ENCODE data around the gene PALMD.

PALMD gene

DNA sequence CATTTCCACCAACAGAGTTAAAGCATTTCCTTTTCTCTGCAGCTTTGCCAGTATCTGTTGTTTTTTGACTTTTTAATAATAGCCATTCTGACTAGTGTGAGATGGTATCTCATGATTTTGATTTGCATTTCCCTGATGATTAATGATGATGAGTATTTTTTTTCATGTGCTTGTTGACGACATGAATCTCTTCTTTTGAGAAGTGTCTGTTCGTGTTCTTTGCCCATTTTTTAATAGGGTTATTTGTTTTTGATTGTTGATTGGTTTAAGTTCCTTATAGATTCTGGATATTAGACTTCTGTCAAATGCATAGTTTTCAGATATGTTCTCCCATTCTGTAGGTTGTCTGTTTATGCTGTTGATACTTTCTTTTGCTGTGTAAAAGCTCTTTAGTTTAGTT, 37.9 kb upstream of the PALMD start:
- Histone ChIP-seq H3K27me3 (no peaks in the 10 kb centered on the region), H3K27ac (no peak overlapping the region), H3K4me3 (ENCODE audit: low read depth in 1 of 2, low read length in 1 of 2) (no peak overlapping the region), H3K36me3 (no peaks in the 10 kb centered on the region), H3K9me3 (no peaks in the 10 kb centered on the region), H3K4me1 (ENCODE audit: control insufficient read depth in 1 of 2, insufficient read depth in 1 of 2, low read depth in 1 of 2, low read length in 1 of 2) (no peaks in the 10 kb centered on the region)
- TF ChIP-seq, protein P1, sequence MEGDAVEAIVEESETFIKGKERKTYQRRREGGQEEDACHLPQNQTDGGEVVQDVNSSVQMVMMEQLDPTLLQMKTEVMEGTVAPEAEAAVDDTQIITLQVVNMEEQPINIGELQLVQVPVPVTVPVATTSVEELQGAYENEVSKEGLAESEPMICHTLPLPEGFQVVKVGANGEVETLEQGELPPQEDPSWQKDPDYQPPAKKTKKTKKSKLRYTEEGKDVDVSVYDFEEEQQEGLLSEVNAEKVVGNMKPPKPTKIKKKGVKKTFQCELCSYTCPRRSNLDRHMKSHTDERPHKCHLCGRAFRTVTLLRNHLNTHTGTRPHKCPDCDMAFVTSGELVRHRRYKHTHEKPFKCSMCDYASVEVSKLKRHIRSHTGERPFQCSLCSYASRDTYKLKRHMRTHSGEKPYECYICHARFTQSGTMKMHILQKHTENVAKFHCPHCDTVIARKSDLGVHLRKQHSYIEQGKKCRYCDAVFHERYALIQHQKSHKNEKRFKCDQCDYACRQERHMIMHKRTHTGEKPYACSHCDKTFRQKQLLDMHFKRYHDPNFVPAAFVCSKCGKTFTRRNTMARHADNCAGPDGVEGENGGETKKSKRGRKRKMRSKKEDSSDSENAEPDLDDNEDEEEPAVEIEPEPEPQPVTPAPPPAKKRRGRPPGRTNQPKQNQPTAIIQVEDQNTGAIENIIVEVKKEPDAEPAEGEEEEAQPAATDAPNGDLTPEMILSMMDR (IDR thresholded peaks at IDR 0.05), result no peak

DNA sequence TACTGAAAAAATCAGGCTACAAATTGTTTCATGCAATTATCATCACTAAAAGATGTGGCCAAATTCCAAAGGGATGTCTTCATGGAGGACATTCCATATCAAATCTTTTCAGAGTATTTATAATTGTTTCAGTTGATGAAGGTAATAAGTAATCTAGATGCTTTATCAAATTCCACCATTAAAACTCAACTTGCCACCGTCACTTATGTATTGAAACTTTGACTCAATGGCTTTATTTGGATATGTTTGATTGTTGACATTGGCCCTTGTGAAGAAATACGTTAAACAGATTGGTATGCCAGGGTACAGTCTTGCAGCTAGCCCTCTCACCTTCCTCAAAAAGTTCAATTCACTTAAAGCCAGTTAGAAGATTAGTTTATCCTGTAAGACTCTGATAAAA, 32.2 kb upstream of the PALMD start:
- Histone ChIP-seq H3K27ac (no peak overlapping the region), H3K36me3 (no peaks in the 10 kb centered on the region), H3K9me3 (no peaks in the 10 kb centered on the region), H3K4me1 (ENCODE audit: control insufficient read depth in 1 of 2, insufficient read depth in 1 of 2, low read depth in 1 of 2, low read length in 1 of 2) (no peaks in the 10 kb centered on the region), H3K27me3 (no peaks in the 10 kb centered on the region), H3K4me3 (ENCODE audit: low read depth in 1 of 2, low read length in 1 of 2) (no peak overlapping the region)
- TF ChIP-seq, protein P1 (IDR thresholded peaks at IDR 0.05), result no peak

DNA sequence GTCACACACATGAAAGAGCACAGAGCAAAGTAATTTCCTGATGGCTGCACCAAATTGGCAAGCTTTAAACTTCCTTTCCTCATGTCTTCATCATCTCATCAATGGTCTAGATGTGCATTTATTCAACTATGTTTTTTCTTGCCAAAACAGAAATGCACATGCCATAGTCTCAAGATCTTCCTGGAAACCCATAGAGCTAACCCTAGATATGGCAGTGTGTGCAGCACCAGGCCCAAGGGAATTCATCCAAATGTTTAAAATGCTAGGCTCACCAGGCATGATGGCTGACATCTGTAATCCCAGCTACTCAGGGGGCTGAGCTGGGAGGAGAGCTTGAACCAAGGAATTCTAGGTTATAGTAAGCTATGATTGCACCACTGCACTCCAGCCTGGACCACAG, 31.2 kb upstream of the PALMD start:
- Histone ChIP-seq H3K27ac (no peak overlapping the region), H3K9me3 (no peaks in the 10 kb centered on the region), H3K4me3 (ENCODE audit: low read depth in 1 of 2, low read length in 1 of 2) (no peak overlapping the region), H3K4me1 (ENCODE audit: control insufficient read depth in 1 of 2, insufficient read depth in 1 of 2, low read depth in 1 of 2, low read length in 1 of 2) (no peaks in the 10 kb centered on the region), H3K36me3 (no peaks in the 10 kb centered on the region), H3K27me3 (no peaks in the 10 kb centered on the region)
- TF ChIP-seq, protein P1 (IDR thresholded peaks at IDR 0.05), result no peak

DNA sequence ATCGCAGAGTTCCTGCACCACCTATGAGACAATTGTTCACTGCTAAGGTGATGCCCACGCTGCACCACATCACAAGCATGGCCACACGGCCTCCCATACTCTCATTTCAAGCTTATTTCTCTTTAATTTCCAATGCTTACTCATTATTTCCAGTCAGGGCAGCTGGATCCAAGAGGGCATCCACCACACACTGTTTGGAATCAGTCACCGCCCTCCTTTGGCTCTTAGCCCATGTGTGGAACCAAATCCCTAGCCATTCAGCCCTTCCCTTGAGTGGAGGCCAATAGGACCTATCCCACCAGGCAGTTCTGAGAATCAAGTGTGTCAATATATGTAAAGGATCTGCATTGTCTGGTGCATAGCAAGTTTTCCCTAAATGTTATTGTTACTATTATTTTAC, 26.3 kb upstream of the PALMD start:
- Histone ChIP-seq H3K36me3 (no peaks in the 10 kb centered on the region), H3K27ac (no peak overlapping the region), H3K4me1 (ENCODE audit: control insufficient read depth in 1 of 2, insufficient read depth in 1 of 2, low read depth in 1 of 2, low read length in 1 of 2) (no peaks in the 10 kb centered on the region), H3K4me3 (ENCODE audit: low read depth in 1 of 2, low read length in 1 of 2) (no peak overlapping the region), H3K9me3 (no peaks in the 10 kb centered on the region), H3K27me3 (no peaks in the 10 kb centered on the region)
- TF ChIP-seq, protein P1 (IDR thresholded peaks at IDR 0.05), result no peak

DNA sequence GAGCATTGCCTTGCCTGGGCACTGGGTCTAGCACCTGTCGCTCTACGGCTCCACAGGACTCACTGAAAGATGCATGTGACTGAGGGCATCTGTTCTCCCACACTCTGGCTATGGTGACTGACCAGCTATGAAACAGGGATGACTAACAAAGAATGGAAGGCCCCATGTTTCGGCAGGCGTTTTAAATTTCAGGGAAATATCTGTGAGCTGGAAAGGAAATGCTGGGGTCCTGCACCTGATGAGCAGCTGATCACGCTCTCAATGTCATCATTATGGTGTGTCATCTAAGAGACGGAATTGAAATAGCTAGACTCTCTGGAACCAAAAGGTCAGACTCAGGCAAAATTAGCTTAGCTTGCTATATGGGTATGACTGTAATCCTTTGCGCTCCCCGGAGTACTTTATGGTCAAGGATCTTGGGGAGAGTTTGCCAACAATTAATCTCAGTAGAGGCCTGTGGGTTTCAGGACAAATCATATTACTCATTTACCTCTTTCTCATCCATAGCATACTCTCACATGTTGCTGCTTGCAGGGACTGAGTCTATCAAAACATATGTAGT, 24.5 kb upstream of the PALMD start:
- Histone ChIP-seq H3K27ac (no peak overlapping the region), H3K36me3 (no peaks in the 10 kb centered on the region), H3K4me1 (ENCODE audit: control insufficient read depth in 1 of 2, insufficient read depth in 1 of 2, low read depth in 1 of 2, low read length in 1 of 2) (no peaks in the 10 kb centered on the region), H3K4me3 (ENCODE audit: low read depth in 1 of 2, low read length in 1 of 2) (no peak overlapping the region), H3K27me3 (no peaks in the 10 kb centered on the region), H3K9me3 (no peaks in the 10 kb centered on the region)
- TF ChIP-seq, protein P1 (IDR thresholded peaks at IDR 0.05), result no peak

Measured in neutrophil (primary cell).